Peyer's patch (tissue), 4 donors: ENCODE results near the gene GALM.

Experiments
- POLR2A ChIP-seq, 2 donors: fragments of 450-650 bp; IDR thresholded peaks; one replicate each; pipeline ENCODE4 v1.5.1; 2017; ENCODE audit warnings: antibody characterized with exemption in 2 of 2, mild to moderate bottlenecking in 2 of 2, moderate library complexity in 2 of 2
- TF ChIP-seq, protein P1 (sequence below), 6 experiments: fragments of 450-650 bp in 4 of 6; fragments of 200-600 bp in 2 of 6; sonication (generic) in 1 of 6; IDR thresholded peaks; one replicate each; pipeline ENCODE4 v1.5.1; 2017 to 2019; ENCODE audit warnings: antibody characterized with exemption in 6 of 6, mild to moderate bottlenecking in 3 of 6, moderate library complexity in 1 of 6

DNA sequence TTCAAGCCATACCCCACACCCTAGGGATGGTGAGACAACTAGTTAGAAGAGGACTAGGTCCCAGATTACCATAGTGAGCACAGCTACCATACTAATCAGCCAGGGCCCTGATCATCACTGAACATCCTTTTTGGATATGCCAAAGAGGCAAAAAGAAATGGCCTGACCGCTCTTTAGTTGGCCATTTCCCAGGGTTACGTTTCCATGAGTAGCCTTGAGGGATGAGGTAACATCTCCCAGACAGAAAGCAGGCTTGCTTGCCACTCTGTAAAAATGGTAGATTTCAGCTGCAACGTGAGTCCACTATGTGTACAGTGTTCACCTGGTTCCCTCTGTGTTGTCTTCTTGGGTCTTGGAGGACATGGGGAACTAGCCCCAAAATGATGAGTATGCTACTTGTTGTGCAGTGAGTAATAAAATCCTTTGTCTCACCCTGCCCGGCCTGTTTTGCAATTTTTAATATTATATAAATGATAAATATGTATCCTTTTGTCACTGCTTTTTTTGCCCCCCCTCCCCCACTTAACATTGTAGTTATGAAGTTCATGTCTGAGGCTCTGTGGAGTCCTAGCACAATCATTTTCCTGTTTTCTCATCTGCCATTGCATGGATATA lies 8.9 kb upstream of the GALM start:
- TF ChIP-seq, protein P1, sequence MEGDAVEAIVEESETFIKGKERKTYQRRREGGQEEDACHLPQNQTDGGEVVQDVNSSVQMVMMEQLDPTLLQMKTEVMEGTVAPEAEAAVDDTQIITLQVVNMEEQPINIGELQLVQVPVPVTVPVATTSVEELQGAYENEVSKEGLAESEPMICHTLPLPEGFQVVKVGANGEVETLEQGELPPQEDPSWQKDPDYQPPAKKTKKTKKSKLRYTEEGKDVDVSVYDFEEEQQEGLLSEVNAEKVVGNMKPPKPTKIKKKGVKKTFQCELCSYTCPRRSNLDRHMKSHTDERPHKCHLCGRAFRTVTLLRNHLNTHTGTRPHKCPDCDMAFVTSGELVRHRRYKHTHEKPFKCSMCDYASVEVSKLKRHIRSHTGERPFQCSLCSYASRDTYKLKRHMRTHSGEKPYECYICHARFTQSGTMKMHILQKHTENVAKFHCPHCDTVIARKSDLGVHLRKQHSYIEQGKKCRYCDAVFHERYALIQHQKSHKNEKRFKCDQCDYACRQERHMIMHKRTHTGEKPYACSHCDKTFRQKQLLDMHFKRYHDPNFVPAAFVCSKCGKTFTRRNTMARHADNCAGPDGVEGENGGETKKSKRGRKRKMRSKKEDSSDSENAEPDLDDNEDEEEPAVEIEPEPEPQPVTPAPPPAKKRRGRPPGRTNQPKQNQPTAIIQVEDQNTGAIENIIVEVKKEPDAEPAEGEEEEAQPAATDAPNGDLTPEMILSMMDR (IDR thresholded peaks at IDR 0.05), result no peak
- TF ChIP-seq POLR2A (IDR thresholded peaks at IDR 0.05), result no peak
